KG1 (cell line): Measurements from ENCODE around the gene MAPK8.
"Not testable (repeated sequence)": the region's sequence is repeated elsewhere in the genome, so short reads cannot be mapped to it uniquely, and the experiment has no call there.

Experiments
- DNase-seq: peaks from one replicate; lab custom pipeline; 2025; lab: John Stamatoyannopoulos, UW

MAPK8 gene

GRCh38 chr10:48306265-48306869, at the start of gene MAPK8:
MAPK8 (plus strand) TSS chr10:48306677; CDS start chr10:48401661, 94,984 bp downstream.
- peak; percentile 68 for DNase-seq

- DNase-seq: no peak
These were observed 49.0 kb upstream of the MAPK8 start for GRCh38 chr10:48257407-48257961.

GRCh38 chr10:48258105-48258504, 48.4 kb upstream of the MAPK8 start:
- DNase-seq: no peak

- DNase-seq: no peak
These were observed 39.9 kb upstream of the MAPK8 start for GRCh38 chr10:48266528-48266927.

GRCh38 chr10:48271047-48271730, 35.3 kb upstream of the MAPK8 start:
- DNase-seq: no peak

- DNase-seq: no peak
These were observed 33.8 kb upstream of the MAPK8 start for GRCh38 chr10:48272682-48273081.

- DNase-seq: no peak
These were observed 32.7 kb upstream of the MAPK8 start for GRCh38 chr10:48273741-48274140.

GRCh38 chr10:48274636-48275035, 31.8 kb upstream of the MAPK8 start, which contains the start of gene FRMPD2:
FRMPD2 (minus strand) TSS chr10:48274696; CDS start chr10:48274567, 129 bp downstream.
- no peak for DNase-seq

- DNase-seq: no peak
These were observed 29.4 kb upstream of the MAPK8 start for GRCh38 chr10:48277093-48277492.

- DNase-seq: no peak
These were observed 27.3 kb upstream of the MAPK8 start for GRCh38 chr10:48279081-48279751.

- not testable (repeated sequence) for DNase-seq
These were observed 24.8 kb upstream of the MAPK8 start for GRCh38 chr10:48281697-48282096.

GRCh38 chr10:48282829-48283228, 23.6 kb upstream of the MAPK8 start:
- DNase-seq: no peak

- DNase-seq: no peak
These were observed 22.4 kb upstream of the MAPK8 start for GRCh38 chr10:48284002-48284546.

- no peak for DNase-seq
These were observed 21.7 kb upstream of the MAPK8 start for GRCh38 chr10:48284811-48285210.

GRCh38 chr10:48285710-48286109, 20.8 kb upstream of the MAPK8 start:
- no peak for DNase-seq

- no peak for DNase-seq
These were observed 20.1 kb upstream of the MAPK8 start for GRCh38 chr10:48286356-48286755.

- no peak for DNase-seq
These were observed 18.8 kb upstream of the MAPK8 start for GRCh38 chr10:48287417-48288391.

- no peak for DNase-seq
These were observed 17.8 kb upstream of the MAPK8 start for GRCh38 chr10:48288661-48289060.

- no peak for DNase-seq
These were observed 16.8 kb upstream of the MAPK8 start for GRCh38 chr10:48289501-48290238.

- DNase-seq: no peak
These were observed 16.2 kb upstream of the MAPK8 start for GRCh38 chr10:48290286-48290685.

- DNase-seq: no peak
These were observed 15.3 kb upstream of the MAPK8 start for GRCh38 chr10:48291190-48291589.
